ENCODE data around the gene NEK8.
"Not testable (repeated sequence)": the region's sequence is repeated elsewhere in the genome, so short reads cannot be mapped to it uniquely, and the experiment has no call there.

Gene NEK8

GRCh38 chr17:28763804-28764266 is 35.2 kb downstream of the NEK8 start:
- DNase-seq (ENCODE audit: low spot score): peak; percentile 88

- DNase-seq (ENCODE audit: low spot score): no peak
Observed at GRCh38 chr17:28765038-28765437, 36.5 kb downstream of the NEK8 start.

- no peak for DNase-seq (ENCODE audit: low spot score)
Observed at GRCh38 chr17:28773736-28774135, 45.1 kb downstream of the NEK8 start.

GRCh38 chr17:28774206-28774605 is 45.6 kb downstream of the NEK8 start:
- no peak for DNase-seq (ENCODE audit: low spot score)

- DNase-seq (ENCODE audit: low spot score): no peak
Observed at GRCh38 chr17:28777178-28777577, 48.6 kb downstream of the NEK8 start.

GRCh38 chr17:28779601-28780000 is 51.0 kb downstream of the NEK8 start:
- not testable (repeated sequence) for DNase-seq (ENCODE audit: low spot score)

- DNase-seq (ENCODE audit: low spot score): no peak
Observed at GRCh38 chr17:28783161-28783560, 54.6 kb downstream of the NEK8 start.

GRCh38 chr17:28788100-28788499 is 59.5 kb downstream of the NEK8 start:
- no peak for DNase-seq (ENCODE audit: low spot score)
